Rectal smooth muscle tissue (tissue), 1 donor: ENCODE data around the gene JOSD2.
"Not testable (repeated sequence)": the region's sequence is repeated elsewhere in the genome, so short reads cannot be mapped to it uniquely, and the experiment has no call there.

ENCODE experiments used
- H3K27ac ChIP-seq: one replicate; pipeline ENCODE4 v1.7.0; 2013; ENCODE audit warnings: low read depth, low read length, inconsistent platforms
- H3K27me3 ChIP-seq: one replicate; pipeline ENCODE4 v1.7.0; 2013; ENCODE audit warnings: low read length; ENCODE audit not compliant: control insufficient read depth, insufficient read depth
- H3K36me3 ChIP-seq: one replicate; pipeline ENCODE4 v1.7.0; 2013; ENCODE audit warnings: low read length; ENCODE audit not compliant: control insufficient read depth, insufficient read depth
- H3K4me1 ChIP-seq: one replicate; pipeline ENCODE4 v1.7.0; 2013; ENCODE audit warnings: low read length; ENCODE audit not compliant: control insufficient read depth, insufficient read depth
- H3K4me3 ChIP-seq: one replicate; pipeline ENCODE4 v1.7.0; 2013; ENCODE audit warnings: low read length
- H3K9ac ChIP-seq: one replicate; pipeline ENCODE4 v1.7.0; 2013; ENCODE audit warnings: low read length

The JOSD2 gene

GRCh38 chr19:50480281-50481111 lies 30.5 kb downstream of the JOSD2 start:
- Histone ChIP-seq H3K27me3 (no peaks in the 10 kb centered on the region), H3K4me1 (peaks cover 4% of the 10 kb centered on the region), H3K36me3 (peaks cover 16% of the 10 kb centered on the region), H3K27ac (no peak overlapping the region), H3K9ac (no peak overlapping the region), H3K4me3 (no peak overlapping the region)

- Histone ChIP-seq H3K36me3 (peaks cover 13% of the 10 kb centered on the region), H3K4me3 (no peak overlapping the region), H3K9ac (no peak overlapping the region)
Measured at GRCh38 chr19:50479761-50480251, 31.2 kb downstream of the JOSD2 start.

GRCh38 chr19:50478901-50479715 lies 31.9 kb downstream of the JOSD2 start:
- Histone ChIP-seq H3K4me1 (peaks cover 4% of the 10 kb centered on the region), H3K27me3 (no peaks in the 10 kb centered on the region), H3K36me3 (peaks cover 13% of the 10 kb centered on the region), H3K4me3 (no peak overlapping the region), H3K9ac (no peak overlapping the region), H3K27ac (no peak overlapping the region)

More at GRCh38 chr19:50479761-50480251, 31.2 kb downstream of the JOSD2 start:
- no peak overlapping the region for H3K27ac ChIP-seq
- no peaks in the 10 kb centered on the region for H3K27me3 ChIP-seq
- peaks cover 4% of the 10 kb centered on the region for H3K4me1 ChIP-seq

GRCh38 chr19:50477751-50478515 lies 33.1 kb downstream of the JOSD2 start:
- Histone ChIP-seq H3K27ac (no peak overlapping the region), H3K27me3 (no peaks in the 10 kb centered on the region), H3K4me1 (peaks cover 4% of the 10 kb centered on the region), H3K4me3 (peak overlapping the region; percentile 74), H3K36me3 (peaks cover 13% of the 10 kb centered on the region), H3K9ac (no peak overlapping the region)

GRCh38 chr19:50476907-50477238 lies 34.1 kb downstream of the JOSD2 start:
- peaks cover 7% of the 10 kb centered on the region for H3K36me3 ChIP-seq
- H3K27ac ChIP-seq: peak overlapping the region; percentile 38
- H3K27me3 ChIP-seq: no peaks in the 10 kb centered on the region
- H3K4me3 ChIP-seq: peak overlapping the region; percentile 74
- H3K4me1 ChIP-seq: peaks cover 4% of the 10 kb centered on the region
- no peak overlapping the region for H3K9ac ChIP-seq

GRCh38 chr19:50476224-50476906 lies 34.6 kb downstream of the JOSD2 start, which contains the start of the genes EMC10 and GARIN5A:
EMC10 (plus strand) TSS chr19:50476507; CDS start chr19:50476545, 38 bp downstream.
GARIN5A (minus strand) TSS chr19:50476848; CDS start chr19:50476388, 460 bp downstream.
- peak within 1 kb of the TSS; percentile 47 for H3K9ac ChIP-seq
- peak within 1 kb of the TSS; percentile 74 for H3K4me3 ChIP-seq
- peak within 1 kb of the TSS; percentile 38 for H3K27ac ChIP-seq
- H3K4me1 ChIP-seq: peaks cover 4% of the 10 kb centered on the region
- H3K27me3 ChIP-seq: no peaks in the 10 kb centered on the region
- H3K36me3 ChIP-seq: peaks cover 7% of the 10 kb centered on the region

- H3K4me3 ChIP-seq: peak overlapping the region; percentile 74
- peaks cover 7% of the 10 kb centered on the region for H3K36me3 ChIP-seq
- no peak overlapping the region for H3K27ac ChIP-seq
- peaks cover 4% of the 10 kb centered on the region for H3K4me1 ChIP-seq
- H3K9ac ChIP-seq: no peak overlapping the region
- no peaks in the 10 kb centered on the region for H3K27me3 ChIP-seq
Measured at GRCh38 chr19:50475736-50476223, 35.2 kb downstream of the JOSD2 start.

- Histone ChIP-seq H3K27me3 (no peaks in the 10 kb centered on the region), H3K4me3 (no peak overlapping the region), H3K36me3 (peaks cover 6% of the 10 kb centered on the region), H3K9ac (no peak overlapping the region), H3K27ac (no peak overlapping the region), H3K4me1 (peaks cover 4% of the 10 kb centered on the region)
Measured at GRCh38 chr19:50475101-50475568, 35.9 kb downstream of the JOSD2 start.

GRCh38 chr19:50473336-50473735 lies 37.7 kb downstream of the JOSD2 start:
- not testable (repeated sequence) for H3K4me3 ChIP-seq, H3K27ac ChIP-seq, H3K9ac ChIP-seq, H3K4me1 ChIP-seq, H3K36me3 ChIP-seq, H3K27me3 ChIP-seq

GRCh38 chr19:50468818-50469217 lies 42.2 kb downstream of the JOSD2 start:
- Histone ChIP-seq H3K4me1 (no peaks in the 10 kb centered on the region), H3K27me3 (peaks cover 2% of the 10 kb centered on the region), H3K9ac (no peak overlapping the region), H3K27ac (no peak overlapping the region), H3K4me3 (no peak overlapping the region), H3K36me3 (no peaks in the 10 kb centered on the region)

- no peak overlapping the region for H3K27ac ChIP-seq
- peaks cover 2% of the 10 kb centered on the region for H3K27me3 ChIP-seq
- no peaks in the 10 kb centered on the region for H3K4me1 ChIP-seq
- H3K36me3 ChIP-seq: no peaks in the 10 kb centered on the region
- no peak overlapping the region for H3K4me3 ChIP-seq
- no peak overlapping the region for H3K9ac ChIP-seq
Measured at GRCh38 chr19:50467566-50467965, 43.4 kb downstream of the JOSD2 start.
